GM12878 (cell line): ENCODE results near the gene MLPH. TPM values are rescaled to one million over a fixed set of nuclear protein-coding genes. Genes with fewer than 3 reads are reported as not detected.

Source experiments
- ATF3 ChIP-seq: IDR thresholded peaks from 2 replicates; pipeline ENCODE4 v1.6.1; 2011; ENCODE audit warnings: low read depth, mild to moderate bottlenecking, low read length, moderate library complexity, borderline replicate concordance; ENCODE audit errors: extremely low read depth
- CHD2 ChIP-seq: IDR thresholded peaks from 2 replicates; pipeline ENCODE4 v1.6.1; 2011; ENCODE audit warnings: low read depth, low read length, improper control_type of control experiment, borderline replicate concordance
- ELK1 ChIP-seq: IDR thresholded peaks from 2 replicates; pipeline ENCODE4 v1.6.1; 2012; ENCODE audit warnings: low read depth, low read length, improper control_type of control experiment
- FOXM1 ChIP-seq: IDR thresholded peaks from 2 replicates; pipeline ENCODE4 v1.6.1; 2012; ENCODE audit warnings: low read depth, mild to moderate bottlenecking, inconsistent platforms, low read length, moderate library complexity
- GABPA ChIP-seq: IDR thresholded peaks from 2 replicates; pipeline ENCODE4 v1.6.1; 2014; ENCODE audit warnings: antibody characterized with exemption, low read depth, mild to moderate bottlenecking, inconsistent platforms
- IRF3 ChIP-seq: fragments of 450-650 bp; IDR thresholded peaks from 2 replicates; pipeline ENCODE4 v1.6.1; 2014; ENCODE audit warnings: mild to moderate bottlenecking
- PML ChIP-seq: IDR thresholded peaks from 2 replicates; pipeline ENCODE4 v1.6.1; 2012; ENCODE audit warnings: low read length, inconsistent platforms
- POLR2AphosphoS5 ChIP-seq: IDR thresholded peaks from 2 replicates; pipeline ENCODE4 v1.6.1; 2011; ENCODE audit warnings: mild to moderate bottlenecking, low read length, inconsistent platforms
- REST ChIP-seq: IDR thresholded peaks from 2 replicates; pipeline ENCODE4 v1.6.1; 2012; ENCODE audit warnings: mild to moderate bottlenecking, low read depth, low read length
- RFX5 ChIP-seq: IDR thresholded peaks from 2 replicates; pipeline ENCODE4 v1.6.1; 2011; ENCODE audit warnings: low read depth, low read length, improper control_type of control experiment
- RUNX3 ChIP-seq: IDR thresholded peaks from 2 replicates; pipeline ENCODE4 v1.6.1; 2012; ENCODE audit warnings: low read length, inconsistent platforms
- TAF1 ChIP-seq: IDR thresholded peaks from 2 replicates; pipeline ENCODE4 v1.6.1; 2011; ENCODE audit warnings: mild to moderate bottlenecking, low read depth, low read length, borderline replicate concordance
- TCF3 ChIP-seq: IDR thresholded peaks from 2 replicates; pipeline ENCODE4 v1.6.1; 2012; ENCODE audit warnings: low read depth, mild to moderate bottlenecking, low read length, borderline replicate concordance; ENCODE audit not compliant: insufficient read depth
- ZNF592 ChIP-seq: fragments of 450-650 bp; IDR thresholded peaks from 2 replicates; pipeline ENCODE4 v1.6.1; 2017; ENCODE audit warnings: mild to moderate bottlenecking, moderate library complexity
- polyA plus RNA-seq, 11 experiments: library from polyadenylated mRNA; depleted of rRNA in 4 of 11; unstranded in 6 of 11; stranded (reverse) in 5 of 11; fragments of >200 nt; fragmentation: Nextera tagmentation in 4 of 11; fragmentation: Illumina TruSeq in 1 of 11; extraction: Ambion mirVana in 4 of 11; extraction: Trizol in 1 of 11; gene quantifications; 1 replicate in 1 of 11; 2 replicates in 10 of 11; pipeline versions ENCODE4 v1.2.1 to v1.2.3, GENCODE V29; 2011 to 2016; ENCODE audit warnings: inconsistent platforms in 2 of 11, missing spikeins in 2 of 11, low read depth in 1 of 11
- total RNA-seq, 4 experiments: library from RNA; depleted of rRNA in 3 of 4; stranded (reverse); fragments of >200 nt in 3 of 4; fragmentation: Illumina TruSeq in 1 of 4; extraction: Trizol in 1 of 4; gene quantifications; 2 replicates each; pipeline versions ENCODE4 v1.2.1 to v1.2.3, GENCODE V29; 2013 to 2021

Gene MLPH
- total and polyA plus RNA-seq, 10 of the 15 experiments (the other 5 are each of a cell fraction or from before 2014, with no cell fraction given) = 0.16 to 0.85 TPM; not detected in 8

GRCh38 chr2:237512774-237513466, 25.9 kb downstream of the MLPH start (continued):
- TF ChIP-seq PML (no peak), RFX5 (no peak), TCF3 (0 out of 2 replicates have a peak, but pooled peaks have one; percentile 82), POLR2AphosphoS5 (no peak), FOXM1 (0 out of 2 replicates have a peak, but pooled peaks have one; percentile 28), RUNX3 (no peak), REST (no peak), TAF1 (no peak), ELK1 (no peak), ZNF592 (no peak), GABPA (no peak), IRF3 (no peak), ATF3 (0 out of 2 replicates have a peak, but pooled peaks have one; percentile 25), CHD2 (no peak)
